GM23338 (cell line): ENCODE results near the gene RPL3. TPM values are rescaled to one million over a fixed set of nuclear protein-coding genes. Genes with fewer than 3 reads are reported as not detected.

Source experiments
- ATAC-seq: fragments of 200-7000 bp; cut with Tn5 transposase; 3 replicates; pipeline ENCODE4 v1.9.1; 2020
- DNase-seq: peaks from one replicate; pipeline ENCODE4 v3.0.0-alpha.2; 2015; ENCODE audit warnings: low spot score
- H2AFZ ChIP-seq: fragments of 200-600 bp; sonication (generic); 2 replicates; pipeline ENCODE4 v1.8.0; 2016; ENCODE audit warnings: antibody characterized with exemption, mild to moderate bottlenecking, moderate library complexity
- H3F3A ChIP-seq: fragments of 200-600 bp; sonication (generic); replicated peaks from 2 replicates; pipeline ENCODE4 v1.8.0; 2017; ENCODE audit warnings: antibody characterized with exemption, mixed run types, low read depth
- H3K27ac ChIP-seq: fragments of 200-600 bp; sonication (generic); 2 replicates; pipeline ENCODE4 v1.6.1; 2016; ENCODE audit warnings: low read depth
- H3K27me3 ChIP-seq: fragments of 200-600 bp; sonication (generic); 2 replicates; pipeline ENCODE4 v1.8.0; 2016; ENCODE audit warnings: mild to moderate bottlenecking, mixed run types, moderate library complexity; ENCODE audit not compliant: insufficient read depth
- H3K36me3 ChIP-seq: fragments of 200-600 bp; sonication (generic); 2 replicates; pipeline ENCODE4 v1.8.0; 2016; ENCODE audit warnings: mild to moderate bottlenecking; ENCODE audit not compliant: insufficient read depth
- H3K4me1 ChIP-seq: fragments of 200-600 bp; sonication (generic); 2 replicates; pipeline ENCODE4 v1.8.0; 2016; ENCODE audit warnings: mild to moderate bottlenecking, moderate library complexity; ENCODE audit not compliant: insufficient read depth
- H3K4me2 ChIP-seq: fragments of 200-600 bp; sonication (generic); 2 replicates; pipeline ENCODE4 v1.7.1; 2017; ENCODE audit warnings: mixed run types
- H3K4me3 ChIP-seq: fragments of 200-600 bp; sonication (generic); 2 replicates; pipeline ENCODE4 v1.6.1; 2016; ENCODE audit warnings: mixed run types
- H3K79me2 ChIP-seq: fragments of 200-600 bp; sonication (generic); replicated peaks from 2 replicates; pipeline ENCODE4 v1.8.0; 2017; ENCODE audit warnings: mild to moderate bottlenecking; ENCODE audit not compliant: insufficient read depth
- H3K9me2 ChIP-seq: fragments of 200-600 bp; sonication (generic); 2 replicates; pipeline ENCODE4 v1.8.0; 2017; ENCODE audit not compliant: insufficient read depth
- H4K20me1 ChIP-seq: fragments of 200-600 bp; sonication (generic); replicated peaks from 2 replicates; pipeline ENCODE4 v1.8.0; 2017; ENCODE audit warnings: mild to moderate bottlenecking; ENCODE audit not compliant: insufficient read depth
- H3K27ac Mint-ChIP-seq: 2 replicates; pipeline ENCODE4 v1.8.0; 2020; ENCODE audit warnings: inconsistent platforms, mild to moderate bottlenecking, moderate library complexity, mixed read lengths
- H3K27me3 Mint-ChIP-seq: 3 replicates; pipeline ENCODE4 v1.8.0; 2022; ENCODE audit warnings: low read depth, mild to moderate bottlenecking, moderate library complexity, mixed read lengths, inconsistent platforms; ENCODE audit not compliant: insufficient read depth, poor library complexity
- H3K36me3 Mint-ChIP-seq: 3 replicates; pipeline ENCODE4 v1.8.0; 2021; ENCODE audit warnings: low read depth, mild to moderate bottlenecking, inconsistent platforms, moderate library complexity, mixed read lengths
- H3K4me1 Mint-ChIP-seq: 3 replicates; pipeline ENCODE4 v1.8.0; 2020; ENCODE audit warnings: mild to moderate bottlenecking, inconsistent platforms, mixed read lengths
- H3K4me3 Mint-ChIP-seq: 3 replicates; pipeline ENCODE4 v1.8.0; 2021; ENCODE audit warnings: moderate library complexity, mild to moderate bottlenecking, inconsistent platforms, mixed read lengths
- H3K9me3 Mint-ChIP-seq: 3 replicates; pipeline ENCODE4 v1.8.0; 2020; ENCODE audit warnings: moderate library complexity, mild to moderate bottlenecking, inconsistent platforms, mixed read lengths
- ETS1 ChIP-seq: IDR thresholded peaks from 2 replicates; pipeline ENCODE4 v1.6.1; 2016; ENCODE audit warnings: antibody characterized with exemption
- EZH2 ChIP-seq: fragments of 200-600 bp; sonication (generic); IDR thresholded peaks from one replicate; pipeline ENCODE4 v1.8.0; 2017; ENCODE audit warnings: antibody characterized with exemption, mild to moderate bottlenecking, low read depth; ENCODE audit not compliant: unreplicated experiment
- JUNB ChIP-seq: IDR thresholded peaks from one replicate; pipeline ENCODE4 v1.6.1; 2016; ENCODE audit warnings: antibody characterized with exemption; ENCODE audit not compliant: unreplicated experiment
- POLR2AphosphoS5 ChIP-seq: IDR thresholded peaks from 2 replicates; pipeline ENCODE4 v1.6.1; 2016; ENCODE audit warnings: antibody characterized with exemption, low read depth
- STAT1 ChIP-seq: IDR thresholded peaks from one replicate; pipeline ENCODE4 v1.6.1; 2016; ENCODE audit warnings: antibody characterized with exemption; ENCODE audit not compliant: unreplicated experiment
- ZNF114 ChIP-seq: fragments of 250-450 bp; sonication (Bioruptor Pico); IDR thresholded peaks from 2 replicates; pipeline ENCODE4 v1.5.0; 2020; ENCODE audit warnings: mild to moderate bottlenecking, moderate library complexity
- ZNF462 ChIP-seq: fragments of 250-450 bp; sonication (Bioruptor Pico); IDR thresholded peaks from 2 replicates; pipeline ENCODE4 v1.5.0; 2020; ENCODE audit warnings: mild to moderate bottlenecking, moderate library complexity
- polyA plus RNA-seq: library from polyadenylated mRNA; unstranded; fragments of >200 nt; fragmentation: Nextera tagmentation; extraction: Ambion mirVana; gene quantifications from 2 replicates; pipeline ENCODE4 v1.2.1, GENCODE V29; 2016
- total RNA-seq: library from RNA; depleted of rRNA; stranded (reverse); fragments of >200 nt; shearing (Covaris generic); gene quantifications from 2 replicates; pipeline ENCODE4 v1.2.3, GENCODE V29; 2014

The RPL3 gene
- total and polyA plus RNA-seq, 2 experiments from 2014 or later: 1,983 to 3,244 TPM

GRCh38 chr22:39270280-39270679 is 49.1 kb downstream of the RPL3 start:
- no peaks in the 10 kb centered on the region for H3K4me1 ChIP-seq
- no peak overlapping the region for H3K4me2 ChIP-seq
- Mint-ChIP-seq H3K36me3 (no peaks in the 10 kb centered on the region), H3K9me3 (no peaks in the 10 kb centered on the region; the same call in 2 of the 3 replicates), H3K4me1 (peaks cover 5% of the 10 kb centered on the region; the same call in 1 of the 3 replicates), H3K27ac (no peak overlapping the region), H3K27me3 (peaks cover 13% of the 10 kb centered on the region), H3K4me3 (no peak overlapping the region)
- no peaks in the 10 kb centered on the region for H3K79me2 ChIP-seq
- no peak for TF ChIP-seq ZNF114 (CRISPR knock-in tag)
- no peak for TF ChIP-seq STAT1
- TF ChIP-seq ZNF462: no peak
- TF ChIP-seq JUNB: no peak
- no peak for TF ChIP-seq EZH2
- no peak for TF ChIP-seq ETS1
- no peak for TF ChIP-seq POLR2AphosphoS5
- DNase-seq: no peak
- H3K4me3 ChIP-seq: no peak overlapping the region
- H3K27me3 ChIP-seq: no peaks in the 10 kb centered on the region
- H4K20me1 ChIP-seq: no peaks in the 10 kb centered on the region
- H3F3A ChIP-seq: no peaks in the 10 kb centered on the region
- no peak overlapping the region for H2AFZ ChIP-seq
- H3K27ac ChIP-seq: no peak overlapping the region
- ATAC-seq: no peak
- H3K36me3 ChIP-seq: no peaks in the 10 kb centered on the region
- no peaks in the 10 kb centered on the region for H3K9me2 ChIP-seq
